NCI-H128 (cell line): Measurements from ENCODE around the gene BEND2.

ENCODE experiments used
- DNase-seq: peaks from one replicate; lab custom pipeline; 2025; ENCODE audit not compliant: unreplicated experiment; lab: John Stamatoyannopoulos, UW

The BEND2 gene

DNA sequence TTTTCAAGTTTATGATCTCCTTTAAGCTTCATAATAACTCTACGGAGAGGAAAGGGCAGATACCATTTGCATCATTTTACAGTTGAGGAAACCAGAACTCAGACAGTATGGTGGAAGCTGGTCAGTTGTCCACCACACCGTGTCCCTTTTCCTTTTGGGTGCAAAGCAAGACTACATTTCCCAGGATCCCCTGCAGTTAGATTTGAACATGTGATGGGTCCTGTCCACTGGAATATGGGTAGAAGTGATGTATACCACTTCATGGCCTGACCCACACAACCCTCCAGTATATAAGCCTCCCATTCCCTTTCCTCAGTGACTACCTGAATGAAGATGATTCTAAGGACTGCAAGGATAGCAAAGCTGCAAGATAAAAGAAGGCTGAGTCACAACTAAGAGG lies 74.7 kb downstream of the BEND2 start:
- no peak for DNase-seq

DNA sequence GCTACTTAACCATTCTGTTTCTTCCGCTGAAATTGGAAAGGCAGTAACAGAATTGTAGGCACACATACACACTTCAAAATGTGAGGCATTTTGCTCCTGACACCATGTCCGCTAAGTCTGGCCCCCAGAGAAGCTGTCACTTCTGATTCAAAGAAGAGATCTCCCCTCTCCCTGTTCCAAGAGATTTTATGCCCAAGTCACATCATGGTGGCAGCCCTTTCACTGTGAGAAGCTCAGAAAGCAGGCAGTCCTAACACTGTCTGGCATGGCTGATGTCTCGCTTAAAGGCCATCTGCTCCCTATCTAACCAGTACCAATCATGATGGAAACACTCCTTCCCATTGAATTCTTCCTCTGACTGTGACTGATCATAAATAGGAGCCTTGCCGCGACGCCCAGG lies 83.9 kb downstream of the BEND2 start:
- DNase-seq = no peak

DNA sequence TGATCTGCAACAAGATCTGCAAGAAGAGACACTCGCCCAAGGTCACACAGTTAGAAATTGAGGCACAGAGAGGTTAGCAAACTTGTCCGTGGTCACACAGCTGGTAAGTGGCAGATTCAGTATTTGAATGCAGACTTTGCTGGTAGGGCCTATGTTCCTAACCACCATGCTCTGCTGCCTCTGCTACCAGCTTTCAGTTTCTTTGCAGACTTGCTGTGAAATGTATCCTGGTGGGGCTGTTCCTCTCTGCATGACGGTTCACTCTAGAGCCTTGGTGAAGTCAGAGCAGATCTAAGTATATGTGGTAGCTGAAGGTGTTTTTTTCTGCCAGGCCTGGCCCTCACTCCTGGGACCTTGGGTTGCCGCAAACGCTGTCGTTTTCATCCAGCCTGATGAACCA lies 87.1 kb downstream of the BEND2 start:
- DNase-seq = no peak

DNA sequence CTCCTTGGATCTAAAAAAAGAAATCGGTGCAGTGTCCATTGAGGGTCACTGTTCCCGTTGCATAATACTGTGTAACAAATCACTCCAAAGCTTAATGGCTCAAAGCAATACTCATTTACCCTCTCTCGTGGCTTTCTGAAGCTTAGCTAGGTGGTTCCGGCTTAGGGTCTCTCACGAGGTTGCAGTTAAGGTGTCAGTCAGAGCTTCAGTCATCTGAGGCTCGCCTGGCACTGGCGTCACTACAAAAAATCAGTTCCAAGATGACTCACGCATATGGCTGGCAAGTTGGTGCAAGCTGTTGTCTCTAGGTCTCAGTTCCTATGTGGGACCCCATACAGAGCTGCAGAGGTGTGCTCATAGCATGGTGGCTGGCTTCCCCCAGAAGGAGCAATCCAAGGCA lies 91.0 kb downstream of the BEND2 start:
- DNase-seq = no peak

DNA sequence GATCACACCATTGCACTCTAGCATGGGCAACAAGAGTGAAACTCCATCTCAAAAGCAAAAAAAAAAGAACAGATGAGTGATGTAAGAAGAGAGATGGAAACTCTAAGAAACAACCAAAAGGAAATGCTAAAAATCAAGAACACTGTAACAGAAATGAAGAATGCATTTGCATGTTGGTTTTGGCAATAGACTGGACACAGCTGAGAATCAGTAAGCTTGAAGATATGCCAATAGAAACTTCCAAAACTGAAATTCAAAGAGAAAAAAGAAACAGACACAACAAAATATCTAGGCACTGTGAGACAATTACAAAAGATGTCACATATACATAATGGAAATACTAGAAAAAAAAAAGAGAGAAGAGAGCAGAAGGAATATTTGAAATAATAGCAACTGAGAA lies 93.7 kb downstream of the BEND2 start:
- no peak for DNase-seq

DNA sequence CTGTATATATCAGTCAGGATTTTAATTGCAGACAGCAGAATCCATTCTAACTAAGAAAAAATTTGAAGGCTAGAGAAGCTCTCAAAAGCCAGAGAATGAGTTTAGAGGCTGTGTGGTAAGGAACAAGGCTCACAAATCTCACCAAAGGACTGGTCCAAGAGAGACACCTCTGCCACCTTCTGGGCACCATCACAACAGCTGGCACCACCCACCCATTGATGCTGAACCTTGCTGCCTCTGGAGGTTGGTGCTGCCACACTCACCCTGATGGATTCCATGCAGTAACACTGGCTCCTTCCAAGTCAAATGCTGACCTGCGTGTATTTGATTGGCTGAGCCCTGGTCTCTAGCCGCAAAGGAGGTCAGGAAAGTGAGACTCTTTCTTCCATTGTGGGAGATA lies 100.8 kb downstream of the BEND2 start:
- no peak for DNase-seq
